H1 (cell line): ENCODE data around the gene ZNF75A. TPM values are rescaled to one million over a fixed set of nuclear protein-coding genes. Genes with fewer than 3 reads are reported as not detected.

ENCODE experiments used
- CTCF ChIA-PET: fragments of 300-600 bp; sonication (Branson Sonifier 250); formaldehyde crosslinking; loops from one replicate; lab custom pipeline; 2021; ENCODE audit not compliant: partially characterized antibody; lab: Charles Lee
- POLR2A ChIA-PET: fragments of 300-600 bp; sonication (Branson Sonifier 250); formaldehyde crosslinking; loops from one replicate; lab custom pipeline; 2021; ENCODE audit warnings: inconsistent platforms; ENCODE audit not compliant: partially characterized antibody; lab: Charles Lee
- DNase-seq, 2 experiments: peaks; one replicate each; pipeline versions ENCODE4 v3.0.0 to v3.0.0-alpha.2; 2010 to 2022; ENCODE audit warnings: low spot score in 2 of 2, low read depth in 1 of 2, mixed read lengths in 1 of 2
- FAIRE-seq: peaks from 2 replicates; lab custom pipeline; 2011; peaks lifted over from hg19 to GRCh38; lab: Jason Lieb, UNC
- H2AFZ ChIP-seq: 2 replicates; pipeline ENCODE4 v1.8.1; 2012; ENCODE audit warnings: low read length, inconsistent platforms
- H2AK5ac ChIP-seq: 2 replicates; pipeline ENCODE4 v1.6.1; 2013; ENCODE audit warnings: low read depth, low read length
- H2BK120ac ChIP-seq: replicated peaks from 2 replicates; pipeline ENCODE3; 2013; ENCODE audit warnings: low read depth, low read length, inconsistent platforms
- H2BK12ac ChIP-seq: 2 replicates; pipeline ENCODE4 v1.6.1; 2013; ENCODE audit warnings: low read depth, low read length
- H2BK15ac ChIP-seq: 2 replicates; pipeline ENCODE4 v1.6.1; 2013; ENCODE audit warnings: low read length
- H2BK20ac ChIP-seq: 2 replicates; pipeline ENCODE4 v1.6.1; 2013; ENCODE audit warnings: low read length
- H2BK5ac ChIP-seq: 2 replicates; pipeline ENCODE4 v1.6.1; 2013; ENCODE audit warnings: low read depth, low read length
- H3K14ac ChIP-seq: 2 replicates; pipeline ENCODE4 v1.6.1; 2013; ENCODE audit warnings: inconsistent platforms; ENCODE audit not compliant: insufficient read length
- H3K18ac ChIP-seq: 2 replicates; pipeline ENCODE4 v1.6.1; 2013; ENCODE audit warnings: low read length; ENCODE audit errors: extremely low read depth
- H3K23ac ChIP-seq: 2 replicates; pipeline ENCODE4 v1.6.1; 2013; ENCODE audit warnings: inconsistent platforms; ENCODE audit not compliant: insufficient read length
- H3K23me2 ChIP-seq: 2 replicates; pipeline ENCODE4 v1.6.1; 2013; ENCODE audit warnings: low read depth, low read length
- H3K27ac ChIP-seq: 2 replicates; pipeline ENCODE4 v1.6.1; 2011; ENCODE audit warnings: low read depth, low read length, inconsistent platforms
- H3K27me3 ChIP-seq, 4 experiments: replicated peaks in 1 of 4; 1 replicate in 1 of 4; 2 replicates in 3 of 4; pipeline versions ENCODE4 v1.6.1 to v1.8.1; 2011 to 2013; ENCODE audit warnings: low read length in 3 of 4, mild to moderate bottlenecking in 3 of 4, inconsistent platforms in 2 of 4, mixed read lengths in 2 of 4, moderate library complexity in 1 of 4; ENCODE audit not compliant: control insufficient read depth in 3 of 4, insufficient read depth in 3 of 4; ENCODE audit errors: extremely low read depth in 1 of 4
- H3K36me3 ChIP-seq, 4 experiments: 2 replicates each; pipeline versions ENCODE4 v1.6.1 to v1.8.1; 2011 to 2013; ENCODE audit warnings: mild to moderate bottlenecking in 4 of 4, low read length in 3 of 4, moderate library complexity in 2 of 4, control low read depth in 1 of 4, inconsistent platforms in 1 of 4; ENCODE audit not compliant: insufficient read depth in 4 of 4, control insufficient read depth in 2 of 4
- H3K4ac ChIP-seq: replicated peaks from 2 replicates; pipeline ENCODE3; 2013; ENCODE audit warnings: low read length, low read depth, mixed read lengths, inconsistent platforms; ENCODE audit not compliant: insufficient read length
- H3K4me1 ChIP-seq, 4 experiments: replicated peaks in 1 of 4; 1 replicate in 1 of 4; 2 replicates in 3 of 4; pipeline versions ENCODE4 v1.6.1 to v1.8.1; 2011 to 2013; ENCODE audit warnings: low read length in 3 of 4, inconsistent platforms in 2 of 4, mixed read lengths in 1 of 4; ENCODE audit not compliant: insufficient read depth in 4 of 4, control insufficient read depth in 3 of 4
- H3K4me2 ChIP-seq, 2 experiments: 2 replicates each; pipeline versions ENCODE4 v1.6.1 to v1.8.1; 2011 to 2013; ENCODE audit warnings: low read depth in 2 of 2, low read length in 2 of 2, control low read depth in 1 of 2, inconsistent platforms in 1 of 2, mild to moderate bottlenecking in 1 of 2; ENCODE audit not compliant: insufficient read depth in 1 of 2
- H3K4me3 ChIP-seq, 4 experiments: fragments of 200-600, 300-600 bp in 1 of 4; sonication (generic), shearing (Covaris generic), sonication (Bioruptor Twin) in 1 of 4; 2 replicates each; pipeline versions ENCODE4 v1.5.1 to v1.8.1; 2011 to 2016; ENCODE audit warnings: low read length in 4 of 4, low read depth in 3 of 4, control low read depth in 2 of 4, inconsistent platforms in 2 of 4, mild to moderate bottlenecking in 2 of 4, mixed read lengths in 1 of 4, moderate library complexity in 1 of 4; ENCODE audit not compliant: insufficient read depth in 2 of 4; ENCODE audit errors: extremely low read depth in 1 of 4
- H3K56ac ChIP-seq: replicated peaks from 2 replicates; pipeline ENCODE3; 2013; ENCODE audit warnings: low read depth, mild to moderate bottlenecking, mixed read lengths, low read length, inconsistent platforms; ENCODE audit not compliant: insufficient read length
- H3K79me1 ChIP-seq: 2 replicates; pipeline ENCODE4 v1.6.1; 2013; ENCODE audit warnings: low read depth, low read length, control low read depth
- H3K79me2 ChIP-seq, 2 experiments: 2 replicates each; pipeline versions ENCODE4 v1.6.1 to v1.8.1; 2012 to 2013; ENCODE audit warnings: low read length in 2 of 2, mild to moderate bottlenecking in 2 of 2, inconsistent platforms in 1 of 2; ENCODE audit not compliant: insufficient read depth in 2 of 2, control insufficient read depth in 1 of 2
- H3K9ac ChIP-seq, 4 experiments: replicated peaks in 1 of 4; 1 replicate in 1 of 4; 2 replicates in 3 of 4; pipeline versions ENCODE4 v1.6.1 to v1.8.1; 2011 to 2013; ENCODE audit warnings: low read depth in 3 of 4, low read length in 3 of 4, control low read depth in 2 of 4, mild to moderate bottlenecking in 2 of 4, moderate library complexity in 2 of 4, inconsistent platforms in 1 of 4; ENCODE audit errors: extremely low read depth in 1 of 4
- H3K9me3 ChIP-seq, 2 experiments: 2 replicates each; pipeline versions ENCODE4 v1.6.1 to v1.8.1; 2012 to 2013; ENCODE audit warnings: mild to moderate bottlenecking in 2 of 2, moderate library complexity in 2 of 2, control low read depth in 1 of 2, inconsistent platforms in 1 of 2, low read depth in 1 of 2, low read length in 1 of 2, mixed read lengths in 1 of 2; ENCODE audit not compliant: insufficient read depth in 2 of 2
- H4K20me1 ChIP-seq, 2 experiments: replicated peaks in 1 of 2; 2 replicates each; pipeline versions ENCODE3 to v1.8.1; 2011 to 2013; ENCODE audit warnings: inconsistent platforms in 2 of 2, low read length in 2 of 2, mild to moderate bottlenecking in 1 of 2; ENCODE audit not compliant: insufficient read depth in 2 of 2, control insufficient read depth in 1 of 2
- H4K5ac ChIP-seq: 2 replicates; pipeline ENCODE4 v1.6.1; 2013; ENCODE audit warnings: low read length, low read depth, mixed read lengths, inconsistent platforms; ENCODE audit not compliant: insufficient read length
- H4K8ac ChIP-seq: 2 replicates; pipeline ENCODE4 v1.8.0; 2013; ENCODE audit warnings: mild to moderate bottlenecking, moderate library complexity, low read length, inconsistent platforms; ENCODE audit not compliant: insufficient read depth; ENCODE audit errors: extremely low read depth
- H4K91ac ChIP-seq: replicated peaks from 2 replicates; pipeline ENCODE3; 2013; ENCODE audit warnings: low read length, mixed read lengths, inconsistent platforms; ENCODE audit not compliant: insufficient read length
- BACH1 ChIP-seq: IDR thresholded peaks from 2 replicates; pipeline ENCODE4 v1.6.1; 2012; ENCODE audit warnings: low read length, improper control_type of control experiment
- BRCA1 ChIP-seq: IDR thresholded peaks from 2 replicates; pipeline ENCODE4 v1.6.1; 2012; ENCODE audit warnings: low read depth, low read length, improper control_type of control experiment
- CREB1 ChIP-seq: IDR thresholded peaks from 2 replicates; pipeline ENCODE4 v1.6.1; 2012; ENCODE audit warnings: inconsistent platforms
- FOSL1 ChIP-seq: IDR thresholded peaks from 2 replicates; pipeline ENCODE4 v1.6.1; 2011; ENCODE audit warnings: mild to moderate bottlenecking, low read depth, low read length, moderate library complexity; ENCODE audit not compliant: insufficient read depth
- JUND ChIP-seq: IDR thresholded peaks from 2 replicates; pipeline ENCODE4 v1.6.1; 2011; ENCODE audit warnings: mild to moderate bottlenecking, improper control_type of control experiment, low read length
- NANOG ChIP-seq: IDR thresholded peaks from 2 replicates; pipeline ENCODE4 v1.6.1; 2011; ENCODE audit warnings: low read length, low read depth, mild to moderate bottlenecking, inconsistent platforms; ENCODE audit not compliant: insufficient read depth, poor library complexity, severe bottlenecking
- RAD21 ChIP-seq, 2 experiments: IDR thresholded peaks in 1 of 2; conservative IDR thresholded peaks in 1 of 2; 2 replicates each; pipeline ENCODE4 v1.6.1; 2011; ENCODE audit warnings: low read depth in 2 of 2, low read length in 2 of 2, improper control_type of control experiment in 1 of 2, inconsistent platforms in 1 of 2, mild to moderate bottlenecking in 1 of 2, moderate library complexity in 1 of 2
- RFX5 ChIP-seq: IDR thresholded peaks from 2 replicates; pipeline ENCODE4 v1.6.1; 2011; ENCODE audit warnings: low read depth, low read length, improper control_type of control experiment, borderline replicate concordance
- TEAD4 ChIP-seq: IDR thresholded peaks from 2 replicates; pipeline ENCODE4 v1.6.1; 2012; ENCODE audit warnings: low read depth, low read length, inconsistent platforms, mixed read lengths
- YY1 ChIP-seq: IDR thresholded peaks from 2 replicates; pipeline ENCODE4 v1.6.1; 2011; ENCODE audit warnings: low read depth, mild to moderate bottlenecking, low read length
- ZNF274 ChIP-seq: IDR thresholded peaks from 2 replicates; pipeline ENCODE4 v1.7.0; 2012; ENCODE audit warnings: low read length, borderline replicate concordance; ENCODE audit errors: extremely low read depth
- WGBS, 2 experiments: shearing (Covaris generic) in 1 of 2; methylation state at CpG; one replicate each; pipeline versions ENCODE4 v1.1.6 to v1.1.7; 2013 to 2015; ENCODE audit warnings: low lambda C conversion rate in 2 of 2, mixed read lengths in 2 of 2, inconsistent platforms in 1 of 2, low coverage in 1 of 2, missing lambda C conversion rate in 1 of 2; ENCODE audit not compliant: insufficient replicate concordance in 2 of 2, insufficient coverage in 1 of 2, insufficient read length in 1 of 2; ENCODE audit errors: extremely low coverage in 1 of 2, missing lambda C conversion rate in 1 of 2; 5-methylcytosine and 5-hydroxymethylcytosine counted together
- polyA plus RNA-seq, 7 experiments: library from polyadenylated mRNA; depleted of rRNA in 3 of 7; stranded (reverse) in 5 of 7; unstranded in 2 of 7; fragments of >200 nt in 5 of 7; fragments of 200-250 nt in 2 of 7; gene quantifications; 1 replicate in 5 of 7; 2 replicates in 1 of 7; 4 replicates in 1 of 7; pipeline versions ENCODE4 v1.2.1 to v1.2.3, GENCODE V29; 2011 to 2013; ENCODE audit warnings: missing spikeins in 2 of 7, mixed read lengths in 2 of 7
- total RNA-seq: library from RNA; stranded (reverse); fragmentation: NEBNext Ultra II Directional; extraction: Animal tissue kit (Norgen Biotek cat#: 25700); gene quantifications from 2 replicates; pipeline ENCODE4 v1.2.1, GENCODE V29; 2021
- TF ChIP-seq, protein P1 (sequence below): IDR thresholded peaks from 2 replicates; pipeline ENCODE4 v1.6.1; 2012; ENCODE audit warnings: inconsistent platforms
- TF ChIP-seq, protein P2 (sequence below): IDR thresholded peaks from 2 replicates; pipeline ENCODE4 v1.6.1; 2011; ENCODE audit warnings: low read depth, mild to moderate bottlenecking, low read length; ENCODE audit not compliant: insufficient read depth

Gene ZNF75A
- total and polyA plus RNA-seq, 2 of the 8 experiments (the other 6 are each of a cell fraction or from before 2014, with no cell fraction given) = 9.3 to 30.0 TPM

DNA sequence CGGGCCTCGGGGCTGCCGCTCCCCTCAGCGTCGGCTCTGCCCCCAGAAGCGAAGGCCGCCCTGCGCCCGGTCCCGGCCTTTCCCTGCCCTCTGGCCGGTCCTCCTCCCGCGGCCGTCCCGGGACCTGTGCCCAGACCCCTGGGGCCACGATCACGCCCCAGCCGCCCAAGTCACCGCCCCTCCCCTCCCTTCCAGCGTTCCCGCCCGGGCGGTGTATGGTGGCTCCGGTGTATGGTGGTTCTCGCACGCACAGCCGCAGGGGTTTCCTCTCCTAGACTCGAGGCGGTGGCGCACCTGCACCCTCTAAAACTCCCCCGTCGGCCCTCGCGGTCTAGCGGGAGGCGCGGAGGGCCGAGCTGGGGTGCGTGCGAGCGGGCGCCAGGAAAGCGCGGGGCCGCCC, 10.1 kb upstream of the ZNF75A start:
- Histone ChIP-seq H3K4me1 (no peaks in the 10 kb centered on the region), H3K79me2 (peaks cover 0 to 5% of the 10 kb centered on the region in 2 experiments; a peak in 1 of 4 replicates), H3K36me3 (peaks cover 11 to 48% (median 26%) of the 10 kb centered on the region in 4 experiments), H4K20me1 (no peaks in the 10 kb centered on the region), H2BK20ac (no peak overlapping the region), H2AK5ac (no peak overlapping the region), H3K79me1 (no peaks in the 10 kb centered on the region; the same call in 1 of the 2 replicates), H3K9me3 (peaks cover 34 to 47% of the 10 kb centered on the region in 2 experiments), H3K4me3 (no peak overlapping the region), H3K4ac (no peak overlapping the region), H2AFZ (no peak overlapping the region), H3K27ac (no peak overlapping the region), H4K8ac (no peak overlapping the region), H4K91ac (no peak overlapping the region), H2BK120ac (no peak overlapping the region), H3K56ac (no peak overlapping the region), H3K23ac (no peak overlapping the region), H3K14ac (no peak overlapping the region), H2BK5ac (no peak overlapping the region), H3K9ac (no peak overlapping the region), H3K23me2 (no peaks in the 10 kb centered on the region), H3K18ac (no peak overlapping the region), H2BK12ac (no peak overlapping the region), H4K5ac (no peak overlapping the region), H2BK15ac (no peak overlapping the region), H3K27me3 (no peaks in the 10 kb centered on the region), H3K4me2 (no peak overlapping the region)
- CTCF ChIA-PET = interaction anchor here (1.5 kb wide), 1 partner anchor 12 kb away, joined by 4 read pairs; the partner anchor contains the start of gene ZNF263
- POLR2A ChIA-PET = interaction anchor here (1.6 to 4.1 kb wide), 2 partner anchors 9 to 10 kb away, joined by 7 to 33 read pairs; partner anchors contain the start of gene ZNF263
- no peak for FAIRE-seq
- no peak for DNase-seq
- 92% methylated on average over 14 of the region's 45 CpGs; no CpG with 5 or more reads in 1 of the 2 experiments for WGBS, 2 experiments
- TF ChIP-seq NANOG = no peak
- TF ChIP-seq TEAD4 = no peak
- no peak for TF ChIP-seq RAD21 (IDR thresholded peaks at IDR 0.05 in 1 of 2, conservative IDR thresholded peaks at IDR 0.05 in 1 of 2; ENCODE audit: low read depth in 2 of 2, low read length in 2 of 2)
- no peak for TF ChIP-seq CREB1
- TF ChIP-seq RFX5 = no peak
- TF ChIP-seq ZNF274 = no peak
- no peak for TF ChIP-seq FOSL1
- TF ChIP-seq, protein P1, sequence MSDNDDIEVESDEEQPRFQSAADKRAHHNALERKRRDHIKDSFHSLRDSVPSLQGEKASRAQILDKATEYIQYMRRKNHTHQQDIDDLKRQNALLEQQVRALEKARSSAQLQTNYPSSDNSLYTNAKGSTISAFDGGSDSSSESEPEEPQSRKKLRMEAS = no peak
- no peak for TF ChIP-seq BACH1
- TF ChIP-seq, protein P2, sequence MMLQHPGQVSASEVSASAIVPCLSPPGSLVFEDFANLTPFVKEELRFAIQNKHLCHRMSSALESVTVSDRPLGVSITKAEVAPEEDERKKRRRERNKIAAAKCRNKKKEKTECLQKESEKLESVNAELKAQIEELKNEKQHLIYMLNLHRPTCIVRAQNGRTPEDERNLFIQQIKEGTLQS = no peak
- no peak for TF ChIP-seq BRCA1
- TF ChIP-seq YY1 = no peak
- TF ChIP-seq JUND = no peak
